Mesenchymal stem cell (in vitro differentiated cells and primary cell): ENCODE measurements around the gene ADRM1.

ENCODE experiments used
- DNase-seq: peaks from one replicate; pipeline ENCODE4 v3.0.0-alpha.2; 2013
- H2AFZ ChIP-seq: one replicate; pipeline ENCODE4 v1.6.1; 2013; ENCODE audit warnings: low read depth, mild to moderate bottlenecking, control low read depth, inconsistent platforms, low read length, moderate library complexity
- H2AK5ac ChIP-seq: 2 replicates; pipeline ENCODE4 v1.6.1; 2013; ENCODE audit warnings: low read length, moderate library complexity, mild to moderate bottlenecking, inconsistent platforms; ENCODE audit not compliant: severe bottlenecking
- H2BK120ac ChIP-seq: one replicate; pipeline ENCODE4 v1.6.1; 2013; ENCODE audit warnings: low read depth, mild to moderate bottlenecking, inconsistent platforms, low read length, moderate library complexity
- H2BK12ac ChIP-seq, 2 experiments: one replicate each; pipeline ENCODE4 v1.6.1; 2013; ENCODE audit warnings: inconsistent platforms in 2 of 2, low read length in 2 of 2, mild to moderate bottlenecking in 2 of 2, moderate library complexity in 2 of 2, control low read depth in 1 of 2
- H2BK15ac ChIP-seq: one replicate; pipeline ENCODE4 v1.6.1; 2013; ENCODE audit warnings: mild to moderate bottlenecking, low read depth, inconsistent platforms; ENCODE audit not compliant: poor library complexity, severe bottlenecking
- H2BK5ac ChIP-seq: 2 replicates; pipeline ENCODE4 v1.6.1; 2013; ENCODE audit warnings: low read depth, mild to moderate bottlenecking, low read length, control low read depth, inconsistent platforms; ENCODE audit not compliant: poor library complexity, severe bottlenecking
- H3K14ac ChIP-seq, 2 experiments: one replicate each; pipeline ENCODE4 v1.6.1; 2013; ENCODE audit warnings: inconsistent platforms in 2 of 2, low read length in 2 of 2, control low read depth in 1 of 2, mild to moderate bottlenecking in 1 of 2, moderate library complexity in 1 of 2
- H3K18ac ChIP-seq, 2 experiments: one replicate each; pipeline ENCODE4 v1.6.1; 2013; ENCODE audit warnings: inconsistent platforms in 2 of 2, low read length in 2 of 2, control low read depth in 1 of 2, low read depth in 1 of 2, mild to moderate bottlenecking in 1 of 2
- H3K23ac ChIP-seq, 2 experiments: one replicate each; pipeline ENCODE4 v1.6.1; 2013; ENCODE audit warnings: inconsistent platforms in 2 of 2, low read length in 2 of 2, mild to moderate bottlenecking in 2 of 2, moderate library complexity in 2 of 2, control low read depth in 1 of 2
- H3K27ac ChIP-seq: 2 replicates; pipeline ENCODE4 v1.5.1; 2013; ENCODE audit warnings: mild to moderate bottlenecking, moderate library complexity, low read length, control low read depth, inconsistent platforms; ENCODE audit not compliant: poor library complexity, severe bottlenecking
- H3K27me3 ChIP-seq, 2 experiments: 2 replicates each; pipeline versions ENCODE4 v1.6.1 to v1.7.0; 2013; ENCODE audit warnings: low read length in 2 of 2, mild to moderate bottlenecking in 2 of 2, moderate library complexity in 2 of 2, control low read depth in 1 of 2, inconsistent platforms in 1 of 2; ENCODE audit not compliant: control insufficient read depth in 1 of 2, insufficient read depth in 1 of 2
- H3K36me3 ChIP-seq, 2 experiments: 2 replicates each; pipeline versions ENCODE4 v1.6.1 to v1.7.0; 2013; ENCODE audit warnings: low read length in 2 of 2, control low read depth in 1 of 2, inconsistent platforms in 1 of 2, low read depth in 1 of 2, mild to moderate bottlenecking in 1 of 2; ENCODE audit not compliant: insufficient read depth in 2 of 2, control insufficient read depth in 1 of 2
- H3K4ac ChIP-seq, 2 experiments: one replicate each; pipeline ENCODE4 v1.6.1; 2013; ENCODE audit warnings: inconsistent platforms in 2 of 2, low read length in 2 of 2, mild to moderate bottlenecking in 2 of 2, moderate library complexity in 2 of 2, control low read depth in 1 of 2, low read depth in 1 of 2
- H3K4me1 ChIP-seq: 2 replicates; pipeline ENCODE4 v1.6.1; 2013; ENCODE audit warnings: low read depth, low read length, control low read depth; ENCODE audit not compliant: control insufficient read depth, insufficient read depth
- H3K4me2 ChIP-seq: 2 replicates; pipeline ENCODE4 v1.6.1; 2013; ENCODE audit warnings: low read length, mild to moderate bottlenecking, inconsistent platforms; ENCODE audit not compliant: poor library complexity, severe bottlenecking
- H3K4me3 ChIP-seq, 2 experiments: 2 replicates each; pipeline versions ENCODE4 v1.5.1 to v1.7.0; 2013; ENCODE audit warnings: low read length in 2 of 2, mild to moderate bottlenecking in 2 of 2, control low read depth in 1 of 2, low read depth in 1 of 2; ENCODE audit not compliant: insufficient read depth in 1 of 2
- H3K79me1 ChIP-seq: replicated peaks from 2 replicates; pipeline ENCODE4 v1.6.1; 2013; ENCODE audit warnings: mild to moderate bottlenecking, control low read depth, low read length, inconsistent platforms; ENCODE audit not compliant: poor library complexity, severe bottlenecking
- H3K9ac ChIP-seq: 2 replicates; pipeline ENCODE4 v1.7.0; 2013; ENCODE audit warnings: mild to moderate bottlenecking, low read length, moderate library complexity
- H3K9me3 ChIP-seq: 2 replicates; pipeline ENCODE4 v1.7.0; 2013; ENCODE audit warnings: mild to moderate bottlenecking, low read length; ENCODE audit not compliant: control insufficient read depth
- H4K8ac ChIP-seq: one replicate; pipeline ENCODE4 v1.6.1; 2013; ENCODE audit warnings: inconsistent platforms, mild to moderate bottlenecking, low read length, moderate library complexity
- H4K91ac ChIP-seq: one replicate; pipeline ENCODE4 v1.6.1; 2013; ENCODE audit warnings: mild to moderate bottlenecking, low read length, inconsistent platforms
- WGBS: methylation state at CpG from one replicate; pipeline ENCODE4 v1.1.7; 2013; ENCODE audit warnings: mixed read lengths; 5-methylcytosine and 5-hydroxymethylcytosine counted together

ADRM1 gene

GRCh38 chr20:62308102-62308822, 5.5 kb downstream of the ADRM1 start:
- Histone ChIP-seq H3K18ac (no peak overlapping the region), H3K27me3 (no peaks in the 10 kb centered on the region), H2BK120ac (no peak overlapping the region), H4K8ac (no peak overlapping the region), H3K36me3 (peaks cover 55 to 95% of the 10 kb centered on the region in 2 experiments), H2AFZ (no peak overlapping the region), H4K91ac (no peak overlapping the region), H3K23ac (no peak overlapping the region), H3K14ac (no peak overlapping the region), H3K4me3 (no peak overlapping the region), H3K9me3 (no peaks in the 10 kb centered on the region), H3K4me1 (peaks cover 44% of the 10 kb centered on the region), H3K79me1 (peaks cover 16% of the 10 kb centered on the region), H3K4ac (no peak overlapping the region), H3K4me2 (no peak overlapping the region), H2BK5ac (no peak overlapping the region), H2AK5ac (no peak overlapping the region), H3K9ac (no peak overlapping the region), H3K27ac (peak overlapping the region; percentile 15), H2BK12ac (no peak overlapping the region), H2BK15ac (no peak overlapping the region)
- DNase-seq = no peak
- WGBS = 95% methylated on average over 29 of the region's 29 CpGs

- Histone ChIP-seq H3K36me3 (peaks cover 58 to 99% of the 10 kb centered on the region in 2 experiments), H3K14ac (no peak overlapping the region), H3K79me1 (peaks cover 19% of the 10 kb centered on the region), H3K4me1 (peaks cover 38% of the 10 kb centered on the region), H2BK120ac (no peak overlapping the region), H3K4me2 (no peak overlapping the region), H2BK12ac (no peak overlapping the region), H3K27ac (no peak overlapping the region), H3K4ac (no peak overlapping the region), H2AK5ac (no peak overlapping the region), H4K91ac (no peak overlapping the region), H3K27me3 (no peaks in the 10 kb centered on the region), H3K18ac (no peak overlapping the region), H2BK5ac (no peak overlapping the region), H2BK15ac (no peak overlapping the region), H3K9ac (no peak overlapping the region), H2AFZ (no peak overlapping the region), H3K23ac (no peak overlapping the region), H4K8ac (no peak overlapping the region), H3K9me3 (no peaks in the 10 kb centered on the region), H3K4me3 (no peak overlapping the region)
- WGBS = 93% methylated on average over 12 of the region's 26 CpGs
- no peak for DNase-seq
These were observed 6.6 kb downstream of the ADRM1 start for GRCh38 chr20:62309198-62309944.

GRCh38 chr20:62309947-62310756, 7.4 kb downstream of the ADRM1 start:
- no peak for DNase-seq
- no peak overlapping the region for H3K9ac ChIP-seq
- H2BK5ac ChIP-seq = no peak overlapping the region
- no peak overlapping the region for H3K4ac ChIP-seq
- H2AK5ac ChIP-seq = no peak overlapping the region
- H3K27me3 ChIP-seq = no peaks in the 10 kb centered on the region
- H3K14ac ChIP-seq = no peak overlapping the region
- H3K79me1 ChIP-seq = peaks cover 21% of the 10 kb centered on the region
- peak overlapping the region; percentile 38 for H4K8ac ChIP-seq
- H2BK120ac ChIP-seq = no peak overlapping the region
- no peak overlapping the region for H3K4me2 ChIP-seq
- no peak overlapping the region for H2BK12ac ChIP-seq
- H3K27ac ChIP-seq = no peak overlapping the region
- peaks cover 59 to 99% of the 10 kb centered on the region in 2 experiments for H3K36me3 ChIP-seq
- 88% methylated on average over 29 of the region's 29 CpGs for WGBS
- H2AFZ ChIP-seq = no peak overlapping the region
- no peak overlapping the region for H3K18ac ChIP-seq
- H2BK15ac ChIP-seq = no peak overlapping the region
- no peak overlapping the region for H3K23ac ChIP-seq
- H4K91ac ChIP-seq = peak overlapping the region; percentile 7
- H3K9me3 ChIP-seq = no peaks in the 10 kb centered on the region
- H3K4me3 ChIP-seq = no peak overlapping the region
- H3K4me1 ChIP-seq = peaks cover 31% of the 10 kb centered on the region

GRCh38 chr20:62310757-62311121, 7.9 kb downstream of the ADRM1 start:
- Histone ChIP-seq H3K79me1 (peaks cover 27% of the 10 kb centered on the region), H2BK5ac (no peak overlapping the region), H2BK12ac (no peak overlapping the region), H4K91ac (no peak overlapping the region), H3K23ac (no peak overlapping the region), H3K4me3 (no peak overlapping the region), H3K9ac (no peak overlapping the region), H3K4ac (no peak overlapping the region), H3K18ac (no peak overlapping the region), H3K27ac (no peak overlapping the region), H4K8ac (no peak overlapping the region), H3K36me3 (peaks cover 57 to 99% of the 10 kb centered on the region in 2 experiments), H2AFZ (no peak overlapping the region), H3K14ac (no peak overlapping the region), H3K4me2 (no peak overlapping the region), H2BK15ac (no peak overlapping the region), H2AK5ac (no peak overlapping the region), H2BK120ac (no peak overlapping the region), H3K27me3 (no peaks in the 10 kb centered on the region), H3K4me1 (peaks cover 25% of the 10 kb centered on the region), H3K9me3 (no peaks in the 10 kb centered on the region)
- DNase-seq = no peak
- 90% methylated on average over 25 of the region's 25 CpGs for WGBS
